ENCODE data around the gene HDAC4. TPM values are rescaled to one million over a fixed set of nuclear protein-coding genes. Genes with fewer than 3 reads are reported as not detected.

HDAC4 gene
- total RNA-seq, 4 donors from 2014 or later: 12.9 to 91.6 (median 39.8) TPM

GRCh38 chr2:239371726-239372686, 28.8 kb downstream of the HDAC4 start:
- intact Hi-C loops (cut with DNase I): no loop called here
- no peak overlapping the region for H3K27ac ChIP-seq

GRCh38 chr2:239370876-239371725, 29.7 kb downstream of the HDAC4 start:
- no peaks in the 10 kb centered on the region for H3K36me3 ChIP-seq
- TF ChIP-seq CTCF (IDR thresholded peaks at IDR 0.05): no peak
- TF ChIP-seq POLR2A (IDR thresholded peaks at IDR 0.05): no peak
- no peaks in the 10 kb centered on the region for H3K9me3 ChIP-seq
- WGBS, 2 donors: 97% methylated on average over 12 to 13 of the region's 13 CpGs
- H3K4me1 ChIP-seq: peaks cover 9 to 27% of the 10 kb centered on the region in 2 donors
- no peak for DNase-seq
- H3K27ac ChIP-seq: no peak overlapping the region
- H3K4me3 ChIP-seq (replicated peaks in 1 of 3): no peak overlapping the region
- no peaks in the 10 kb centered on the region for H3K27me3 ChIP-seq
- intact Hi-C loops (cut with DNase I): no loop called here

More at GRCh38 chr2:239371726-239372686, 28.8 kb downstream of the HDAC4 start:
- 96 to 97% methylated on average over 31 to 34 of the region's 34 CpGs for WGBS, 2 donors
- Histone ChIP-seq H3K9me3 (no peaks in the 10 kb centered on the region), H3K4me3 (replicated peaks in 1 of 3) (no peak overlapping the region), H3K36me3 (no peaks in the 10 kb centered on the region), H3K4me1 (peaks cover 12 to 36% of the 10 kb centered on the region in 2 donors), H3K27me3 (no peaks in the 10 kb centered on the region)
- DNase-seq: no peak
- no peak for TF ChIP-seq CTCF (IDR thresholded peaks at IDR 0.05)
- TF ChIP-seq POLR2A (IDR thresholded peaks at IDR 0.05): no peak

- Histone ChIP-seq H3K4me1 (peaks cover 9 to 21% of the 10 kb centered on the region in 2 donors), H3K27ac (peak overlapping the region in 1 of 3 donors; percentile 19), H3K36me3 (no peaks in the 10 kb centered on the region), H3K27me3 (no peaks in the 10 kb centered on the region), H3K9me3 (no peaks in the 10 kb centered on the region), H3K4me3 (replicated peaks in 1 of 3) (no peak overlapping the region)
- intact Hi-C loops (cut with DNase I): no loop called here
- WGBS, 2 donors: 91 to 100% methylated on average over 4 to 9 of the region's 9 CpGs
- DNase-seq: peak in 1 of 2 donors; percentile 35
- TF ChIP-seq POLR2A (IDR thresholded peaks at IDR 0.05): no peak
- TF ChIP-seq CTCF (IDR thresholded peaks at IDR 0.05): no peak
These were observed 30.4 kb downstream of the HDAC4 start for GRCh38 chr2:239370403-239370802.

GRCh38 chr2:239369631-239370161, 31.1 kb downstream of the HDAC4 start:
- intact Hi-C loops (cut with DNase I): no loop called here
- DNase-seq: peak; percentile 87
- peak overlapping the region; percentile 19 to 66 (median 64) for H3K27ac ChIP-seq
- H3K36me3 ChIP-seq: no peaks in the 10 kb centered on the region
- peaks cover 9 to 21% of the 10 kb centered on the region in 2 donors for H3K4me1 ChIP-seq
- H3K27me3 ChIP-seq: no peaks in the 10 kb centered on the region
- WGBS, 2 donors: 59 to 63% methylated on average over 19 to 20 of the region's 20 CpGs
- H3K9me3 ChIP-seq: no peaks in the 10 kb centered on the region
- no peak overlapping the region for H3K4me3 ChIP-seq (replicated peaks in 1 of 3)
- TF ChIP-seq POLR2A (IDR thresholded peaks at IDR 0.05) (no peak), CTCF (IDR thresholded peaks at IDR 0.05) (no peak)
